ENCODE results near the gene SLC1A3.

Gene SLC1A3

DNA sequence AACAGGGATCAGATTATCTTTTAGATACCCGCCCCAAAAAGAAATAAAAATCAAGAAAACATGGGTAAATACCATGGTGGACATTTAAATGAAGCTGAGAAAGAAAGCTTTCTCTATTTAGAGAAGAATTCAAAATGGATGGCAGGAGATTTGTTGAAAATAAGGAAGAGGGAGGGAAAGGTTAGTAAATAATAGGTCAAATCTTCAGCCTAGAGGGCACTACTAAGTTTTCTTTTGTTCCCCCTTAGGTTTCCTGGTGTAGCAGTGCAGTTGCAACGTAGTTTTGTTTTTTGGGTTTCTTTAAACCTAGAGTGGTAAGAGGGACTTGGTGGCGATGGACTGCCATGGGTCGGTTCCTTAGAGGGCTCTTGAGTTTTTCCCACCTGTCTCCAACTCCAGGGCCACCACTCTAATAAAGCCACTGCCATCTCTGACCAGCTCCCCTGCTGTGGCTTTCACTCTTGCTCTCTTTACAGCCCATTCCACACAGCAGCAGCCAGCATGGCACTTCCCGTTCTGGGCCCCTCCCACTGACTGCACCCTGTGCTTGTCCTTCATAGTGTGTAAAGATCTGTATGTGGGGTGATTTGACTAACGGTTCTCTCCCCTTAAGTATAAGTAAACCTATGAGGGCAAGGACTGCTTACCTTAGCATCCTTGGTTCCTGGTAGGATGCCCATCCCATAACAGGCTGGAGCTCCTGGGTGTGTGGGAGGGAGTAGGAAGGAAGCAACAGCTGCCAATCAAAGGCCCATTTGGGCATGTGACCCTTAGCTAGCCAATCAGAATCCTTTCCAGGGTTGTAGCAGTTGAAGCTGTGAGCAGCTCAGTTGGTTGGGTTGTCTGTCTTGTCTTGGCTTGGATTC, 118.3 kb downstream of the SLC1A3 start:
- Histone ChIP-seq H3K27me3 (replicated peaks; ENCODE audit: control insufficient read depth, insufficient read depth, low read length) (peaks cover 16% of the 10 kb centered on the region), H3K9me3 (ENCODE audit: control insufficient read depth, low read length) (no peaks in the 10 kb centered on the region), H3K4me1 (ENCODE audit: control insufficient read depth, insufficient read depth, low read length) (no peaks in the 10 kb centered on the region), H3K9ac (ENCODE audit: low read length) (no peak overlapping the region), H3K4me3 (ENCODE audit: low read length) (no peak overlapping the region), H3K36me3 (ENCODE audit: control insufficient read depth, insufficient read depth, low read length, severe bottlenecking) (no peaks in the 10 kb centered on the region)
- no peak for DNase-seq (ENCODE audit: low read depth)

GRCh38 chr5:36726317-36726716, 119.9 kb downstream of the SLC1A3 start:
- Histone ChIP-seq H3K36me3 (ENCODE audit: control insufficient read depth, insufficient read depth, low read length, severe bottlenecking) (no peaks in the 10 kb centered on the region), H3K27me3 (replicated peaks; ENCODE audit: control insufficient read depth, insufficient read depth, low read length) (peaks cover 16% of the 10 kb centered on the region), H3K9me3 (ENCODE audit: control insufficient read depth, low read length) (no peaks in the 10 kb centered on the region), H3K4me1 (ENCODE audit: control insufficient read depth, insufficient read depth, low read length) (no peaks in the 10 kb centered on the region), H3K9ac (ENCODE audit: low read length) (no peak overlapping the region), H3K4me3 (ENCODE audit: low read length) (no peak overlapping the region)
- DNase-seq (ENCODE audit: low read depth), result no peak

GRCh38 chr5:36726767-36727166, 120.4 kb downstream of the SLC1A3 start:
- Histone ChIP-seq H3K36me3 (ENCODE audit: control insufficient read depth, insufficient read depth, low read length, severe bottlenecking) (no peaks in the 10 kb centered on the region), H3K9ac (ENCODE audit: low read length) (no peak overlapping the region), H3K27me3 (replicated peaks; ENCODE audit: control insufficient read depth, insufficient read depth, low read length) (peaks cover 16% of the 10 kb centered on the region), H3K4me1 (ENCODE audit: control insufficient read depth, insufficient read depth, low read length) (no peaks in the 10 kb centered on the region), H3K4me3 (ENCODE audit: low read length) (no peak overlapping the region), H3K9me3 (ENCODE audit: control insufficient read depth, low read length) (no peaks in the 10 kb centered on the region)
- no peak for DNase-seq (ENCODE audit: low read depth)

GRCh38 chr5:36728697-36729543, 122.5 kb downstream of the SLC1A3 start:
- H3K36me3 ChIP-seq (ENCODE audit: control insufficient read depth, insufficient read depth, low read length, severe bottlenecking), result no peaks in the 10 kb centered on the region
- no peaks in the 10 kb centered on the region for H3K4me1 ChIP-seq (ENCODE audit: control insufficient read depth, insufficient read depth, low read length)
- no peaks in the 10 kb centered on the region for H3K9me3 ChIP-seq (ENCODE audit: control insufficient read depth, low read length)
- no peak overlapping the region for H3K4me3 ChIP-seq (ENCODE audit: low read length)
- H3K9ac ChIP-seq (ENCODE audit: low read length), result peak overlapping the region; percentile 13
- peaks cover 16% of the 10 kb centered on the region for H3K27me3 ChIP-seq (replicated peaks; ENCODE audit: control insufficient read depth, insufficient read depth, low read length)
- DNase-seq (ENCODE audit: low read depth), result peak; percentile 91

- Histone ChIP-seq H3K27me3 (replicated peaks; ENCODE audit: control insufficient read depth, insufficient read depth, low read length) (peaks cover 26% of the 10 kb centered on the region), H3K4me1 (ENCODE audit: control insufficient read depth, insufficient read depth, low read length) (no peaks in the 10 kb centered on the region), H3K9ac (ENCODE audit: low read length) (no peak overlapping the region), H3K36me3 (ENCODE audit: control insufficient read depth, insufficient read depth, low read length, severe bottlenecking) (no peaks in the 10 kb centered on the region), H3K9me3 (ENCODE audit: control insufficient read depth, low read length) (no peaks in the 10 kb centered on the region), H3K4me3 (ENCODE audit: low read length) (no peak overlapping the region)
- no peak for DNase-seq (ENCODE audit: low read depth)
Observed at GRCh38 chr5:36730537-36731216, 124.3 kb downstream of the SLC1A3 start.

- no peak for DNase-seq (ENCODE audit: low read depth)
- H3K4me3 ChIP-seq (ENCODE audit: low read length), result no peak overlapping the region
- peaks cover 22% of the 10 kb centered on the region for H3K27me3 ChIP-seq (replicated peaks; ENCODE audit: control insufficient read depth, insufficient read depth, low read length)
- no peaks in the 10 kb centered on the region for H3K9me3 ChIP-seq (ENCODE audit: control insufficient read depth, low read length)
- H3K4me1 ChIP-seq (ENCODE audit: control insufficient read depth, insufficient read depth, low read length), result no peaks in the 10 kb centered on the region
- no peak overlapping the region for H3K9ac ChIP-seq (ENCODE audit: low read length)
- no peaks in the 10 kb centered on the region for H3K36me3 ChIP-seq (ENCODE audit: control insufficient read depth, insufficient read depth, low read length, severe bottlenecking)
Observed at GRCh38 chr5:36733183-36733582, 126.8 kb downstream of the SLC1A3 start.

GRCh38 chr5:36734422-36734821, 128.0 kb downstream of the SLC1A3 start:
- Histone ChIP-seq H3K9ac (ENCODE audit: low read length) (no peak overlapping the region), H3K4me1 (ENCODE audit: control insufficient read depth, insufficient read depth, low read length) (no peaks in the 10 kb centered on the region), H3K4me3 (ENCODE audit: low read length) (no peak overlapping the region), H3K9me3 (ENCODE audit: control insufficient read depth, low read length) (no peaks in the 10 kb centered on the region), H3K27me3 (replicated peaks; ENCODE audit: control insufficient read depth, insufficient read depth, low read length) (peaks cover 18% of the 10 kb centered on the region), H3K36me3 (ENCODE audit: control insufficient read depth, insufficient read depth, low read length, severe bottlenecking) (no peaks in the 10 kb centered on the region)
- DNase-seq (ENCODE audit: low read depth), result peak; percentile 36

GRCh38 chr5:36735891-36736290, 129.5 kb downstream of the SLC1A3 start:
- no peak overlapping the region for H3K9ac ChIP-seq (ENCODE audit: low read length)
- DNase-seq (ENCODE audit: low read depth), result no peak
- H3K4me1 ChIP-seq (ENCODE audit: control insufficient read depth, insufficient read depth, low read length), result no peaks in the 10 kb centered on the region
- H3K27me3 ChIP-seq (replicated peaks; ENCODE audit: control insufficient read depth, insufficient read depth, low read length), result peaks cover 18% of the 10 kb centered on the region
- H3K4me3 ChIP-seq (ENCODE audit: low read length), result no peak overlapping the region
- no peaks in the 10 kb centered on the region for H3K9me3 ChIP-seq (ENCODE audit: control insufficient read depth, low read length)
- no peaks in the 10 kb centered on the region for H3K36me3 ChIP-seq (ENCODE audit: control insufficient read depth, insufficient read depth, low read length, severe bottlenecking)
